Measurements from ENCODE around the gene ANKRD11. TPM values are rescaled to one million over a fixed set of nuclear protein-coding genes. Genes with fewer than 3 reads are reported as not detected.
A peak's percentile ranks its signal among the peaks of the same experiment; 100 is the strongest.

The ANKRD11 gene
- total RNA-seq, 4 donors from 2014 or later = 67.0 to 107 (median 88.9) TPM

DNA sequence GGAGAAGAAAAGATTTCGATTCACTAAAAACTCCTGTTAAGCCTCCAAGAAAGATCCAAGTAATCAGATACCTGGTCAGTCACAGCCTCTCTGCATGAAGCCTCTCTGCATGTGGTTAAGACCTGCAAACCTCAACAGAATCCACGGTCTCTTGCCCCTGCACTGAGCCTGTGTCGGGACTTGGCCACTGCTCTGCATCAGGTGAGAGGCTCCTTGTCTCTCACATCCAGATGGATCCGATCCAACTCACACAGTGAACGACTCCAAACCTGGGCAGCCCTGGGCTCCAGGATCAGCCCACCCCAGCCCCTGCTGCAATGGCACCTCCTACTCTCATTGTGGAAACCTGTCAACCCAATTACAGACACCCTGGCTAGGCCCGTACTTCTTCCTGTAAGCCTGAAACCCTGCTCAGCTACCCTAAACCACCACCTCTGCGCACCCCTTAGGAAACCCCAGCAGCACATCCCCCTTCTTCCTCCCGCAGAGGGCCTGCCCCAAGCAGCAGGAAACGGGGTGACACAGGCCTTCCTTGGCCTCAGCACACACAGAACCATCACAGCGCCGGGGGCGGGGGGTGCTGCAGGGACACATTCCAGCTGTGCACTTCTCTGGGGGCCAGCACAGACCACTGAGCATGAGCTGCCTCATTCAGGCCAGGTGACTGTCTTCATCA lies 129.5 kb downstream of the ANKRD11 start:
- Histone ChIP-seq H3K9me3 (no peaks in the 10 kb centered on the region), H3K27ac (peak overlapping the region in 1 of 4 donors; percentile 40), H3K27me3 (no peaks in the 10 kb centered on the region), H3K36me3 (no peaks in the 10 kb centered on the region), H3K4me3 (no peak overlapping the region), H3K4me1 (peaks cover 0 to 92% (median 45%) of the 10 kb centered on the region in 3 donors)
- 83 to 100% methylated on average over 1 of the region's 12 CpGs for WGBS, 2 donors (ENCODE audit: low coverage in 1 of 2)
- ATAC-seq = no peak
- TF ChIP-seq, protein P1, sequence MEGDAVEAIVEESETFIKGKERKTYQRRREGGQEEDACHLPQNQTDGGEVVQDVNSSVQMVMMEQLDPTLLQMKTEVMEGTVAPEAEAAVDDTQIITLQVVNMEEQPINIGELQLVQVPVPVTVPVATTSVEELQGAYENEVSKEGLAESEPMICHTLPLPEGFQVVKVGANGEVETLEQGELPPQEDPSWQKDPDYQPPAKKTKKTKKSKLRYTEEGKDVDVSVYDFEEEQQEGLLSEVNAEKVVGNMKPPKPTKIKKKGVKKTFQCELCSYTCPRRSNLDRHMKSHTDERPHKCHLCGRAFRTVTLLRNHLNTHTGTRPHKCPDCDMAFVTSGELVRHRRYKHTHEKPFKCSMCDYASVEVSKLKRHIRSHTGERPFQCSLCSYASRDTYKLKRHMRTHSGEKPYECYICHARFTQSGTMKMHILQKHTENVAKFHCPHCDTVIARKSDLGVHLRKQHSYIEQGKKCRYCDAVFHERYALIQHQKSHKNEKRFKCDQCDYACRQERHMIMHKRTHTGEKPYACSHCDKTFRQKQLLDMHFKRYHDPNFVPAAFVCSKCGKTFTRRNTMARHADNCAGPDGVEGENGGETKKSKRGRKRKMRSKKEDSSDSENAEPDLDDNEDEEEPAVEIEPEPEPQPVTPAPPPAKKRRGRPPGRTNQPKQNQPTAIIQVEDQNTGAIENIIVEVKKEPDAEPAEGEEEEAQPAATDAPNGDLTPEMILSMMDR (IDR thresholded peaks at IDR 0.05) = no peak
- TF ChIP-seq POLR2A (IDR thresholded peaks at IDR 0.05) = no peak
- TF ChIP-seq POLR2AphosphoS5 (IDR thresholded peaks at IDR 0.05) = no peak
- no peak for TF ChIP-seq EP300 (IDR thresholded peaks at IDR 0.05)

DNA sequence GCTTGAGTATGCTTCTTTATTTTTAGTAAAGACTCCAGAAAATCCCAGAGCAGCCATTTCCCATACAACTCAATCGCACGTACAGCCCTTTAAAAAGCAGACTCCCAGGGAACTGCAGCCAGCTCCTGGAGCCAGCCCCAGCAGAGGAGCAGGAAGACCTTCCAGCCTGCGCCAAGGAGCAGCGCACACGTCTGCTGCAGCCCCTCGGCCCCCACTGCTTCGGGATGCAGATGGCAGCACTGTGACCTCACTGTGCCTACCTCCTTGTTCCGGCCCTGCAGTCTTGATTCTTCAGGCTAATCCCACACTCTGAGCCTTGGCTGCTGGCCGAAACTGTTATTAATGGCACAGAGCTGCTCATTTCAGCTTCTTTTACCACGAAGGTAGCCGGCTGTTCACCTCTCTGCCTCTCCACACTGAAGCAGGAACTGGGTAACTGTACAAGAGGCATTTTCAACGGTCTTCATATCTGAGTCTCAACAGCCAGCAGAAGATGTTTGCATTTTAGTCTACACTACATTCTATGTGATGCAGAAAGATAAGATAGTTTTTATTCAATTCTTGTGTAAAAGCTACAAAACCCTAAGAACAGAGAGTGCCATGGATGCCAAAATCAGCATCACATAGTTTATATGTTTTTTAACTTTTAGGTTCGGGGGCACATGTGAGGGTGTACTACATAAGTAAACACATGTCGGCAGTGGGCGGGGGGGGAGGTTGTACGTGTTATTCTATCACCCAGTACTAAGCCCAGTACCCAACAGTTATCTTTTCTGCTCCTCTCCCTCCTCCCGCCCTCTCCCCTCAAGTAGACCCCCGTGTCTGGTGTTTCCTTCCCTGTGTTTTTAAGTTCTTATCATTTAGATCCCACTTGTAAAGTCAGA lies 130.9 kb downstream of the ANKRD11 start:
- H3K36me3 ChIP-seq = no peaks in the 10 kb centered on the region
- peaks cover 0 to 94% (median 40%) of the 10 kb centered on the region in 3 donors for H3K4me1 ChIP-seq
- no peaks in the 10 kb centered on the region for H3K27me3 ChIP-seq
- no peak overlapping the region for H3K4me3 ChIP-seq
- peak overlapping the region in 3 of 4 donors; percentile 17 to 61 (median 37) for H3K27ac ChIP-seq
- no peaks in the 10 kb centered on the region for H3K9me3 ChIP-seq
- TF ChIP-seq POLR2AphosphoS5 (IDR thresholded peaks at IDR 0.05) (no peak), EP300 (IDR thresholded peaks at IDR 0.05) (no peak)
- TF ChIP-seq, protein P1 (IDR thresholded peaks at IDR 0.05) = no peak
- ATAC-seq = no peak
- WGBS, 2 donors (ENCODE audit: low coverage in 1 of 2) = 11 to 23% methylated on average over 5 to 14 of the region's 18 CpGs

DNA sequence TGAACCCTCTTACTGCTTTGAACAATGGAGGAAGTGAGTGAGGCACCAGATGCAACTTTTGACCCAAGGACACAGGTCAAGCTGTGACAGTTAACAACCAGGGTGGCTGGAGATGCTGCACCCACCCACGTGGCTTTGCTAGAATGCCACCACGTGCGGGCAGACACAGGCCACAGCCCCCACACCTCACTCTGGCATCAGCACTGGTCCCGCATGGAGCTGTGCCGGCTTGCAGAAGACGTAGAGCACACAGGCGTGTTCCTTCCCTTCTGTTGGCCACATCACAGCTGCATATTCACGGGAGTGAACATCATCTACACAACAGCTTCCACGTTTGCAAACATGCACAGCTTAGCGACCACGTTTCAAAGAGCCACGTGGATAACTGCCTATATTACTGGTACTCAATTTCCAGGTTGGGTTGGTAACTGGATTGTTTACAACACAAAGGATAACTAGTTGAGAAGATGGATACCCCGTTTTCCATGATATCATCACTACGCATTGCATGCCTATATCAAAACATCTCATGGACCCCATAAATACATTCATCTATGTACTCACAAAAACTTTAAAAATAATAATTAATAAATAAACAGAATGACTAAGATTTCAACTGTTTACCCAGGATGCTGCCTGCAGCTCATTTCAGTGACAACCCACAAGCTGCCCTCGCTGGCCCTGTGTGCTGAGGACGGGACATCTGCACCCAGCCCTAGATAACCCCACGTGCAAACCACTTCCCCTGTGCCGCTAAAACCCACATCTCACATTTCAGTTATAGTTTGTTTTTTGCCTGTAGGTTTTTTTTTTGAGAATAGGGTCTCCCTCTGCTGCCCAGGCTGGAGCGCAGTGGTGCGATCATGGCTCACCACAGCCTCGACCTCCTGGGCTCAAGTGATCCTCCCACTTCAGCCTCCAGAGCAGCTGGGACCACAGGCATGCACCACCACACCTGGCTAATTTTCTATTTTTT lies 132.0 kb downstream of the ANKRD11 start:
- Histone ChIP-seq H3K27ac (peak overlapping the region in 2 of 4 donors; percentile 17 to 61), H3K4me1 (peaks cover 0 to 94% (median 33%) of the 10 kb centered on the region in 3 donors)

More for the DNA sequence above, 132.0 kb downstream of the ANKRD11 start:
- TF ChIP-seq POLR2A (IDR thresholded peaks at IDR 0.05) (no peak), EP300 (IDR thresholded peaks at IDR 0.05) (no peak), POLR2AphosphoS5 (IDR thresholded peaks at IDR 0.05) (no peak)
- TF ChIP-seq, protein P1 (IDR thresholded peaks at IDR 0.05) = no peak
- H3K36me3 ChIP-seq = no peaks in the 10 kb centered on the region
- WGBS, 2 donors (ENCODE audit: low coverage in 1 of 2) = 63 to 74% methylated on average over 15 to 19 of the region's 21 CpGs
- no peak overlapping the region for H3K4me3 ChIP-seq
- H3K9me3 ChIP-seq = no peaks in the 10 kb centered on the region
- H3K27me3 ChIP-seq = no peaks in the 10 kb centered on the region
- no peak for ATAC-seq
